Measurements from ENCODE around the gene GREM2. TPM values are rescaled to one million over a fixed set of nuclear protein-coding genes. Genes with fewer than 3 reads are reported as not detected.

The GREM2 gene
- total RNA-seq (2012; rRNA removed), result 2.0 and 2.6 TPM in 2 replicates

- peaks cover 5% of the 10 kb centered on the region for H3K4me1 ChIP-seq (ENCODE audit: control insufficient read depth, insufficient read depth, low read length)
- peak within 1 kb of the TSS; percentile 85 for H3K4me2 ChIP-seq (ENCODE audit: low read length)
- H3K9ac ChIP-seq (ENCODE audit: low read depth, low read length), result peak within 1 kb of the TSS; percentile 28
- H3K9me3 ChIP-seq (replicated peaks; ENCODE audit: low read length), result no peaks in the 10 kb centered on the region
- no peaks in the 10 kb centered on the region for H3K36me3 ChIP-seq (ENCODE audit: insufficient read depth, low read length)
- peak within 1 kb of the TSS; percentile 75 for H3K4me3 ChIP-seq (ENCODE audit: low read length)
- peaks cover 29% of the 10 kb centered on the region for H3K27me3 ChIP-seq (ENCODE audit: control insufficient read depth, insufficient read depth, low read length)
These were observed at the start of gene GREM2 for GRCh38 chr1:240611619-240612480. GREM2 (minus strand) TSS chr1:240612155; CDS start chr1:240493475, 118,680 bp downstream.

DNA sequence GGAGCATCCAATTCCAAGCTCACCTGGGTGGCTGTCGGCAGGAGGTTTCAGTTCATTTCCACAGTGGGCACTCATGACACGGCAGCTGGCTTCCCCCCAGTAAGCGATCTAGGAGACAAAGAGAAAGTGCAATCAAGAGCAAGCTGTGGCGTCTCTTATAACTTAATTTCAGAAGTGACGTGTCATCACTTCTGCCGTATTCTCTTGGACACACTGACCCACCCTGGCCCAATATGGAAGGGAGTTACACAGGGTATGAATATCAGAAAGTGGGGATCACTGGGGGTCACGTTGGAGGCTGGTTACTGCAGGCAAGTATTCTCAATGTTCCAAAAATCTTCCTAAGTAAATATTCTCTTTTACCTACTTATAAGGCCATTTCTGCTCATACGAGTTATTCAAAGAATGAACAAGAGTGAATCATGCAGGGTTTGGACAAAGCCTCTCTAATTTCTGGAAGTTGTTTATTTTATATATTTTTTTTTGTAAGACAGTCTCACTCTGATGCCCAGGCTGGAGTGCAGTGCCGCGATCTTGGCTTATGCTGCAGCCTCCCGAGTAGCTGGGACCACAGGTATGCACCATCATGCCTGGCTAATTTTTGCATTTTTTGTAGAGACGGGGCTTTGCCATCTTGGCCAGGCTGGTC, 46.5 kb upstream of the GREM2 start:
- H3K4me1 ChIP-seq (ENCODE audit: control insufficient read depth, insufficient read depth, low read length), result no peaks in the 10 kb centered on the region
- H3K4me2 ChIP-seq (ENCODE audit: low read length), result no peak overlapping the region
- no peak overlapping the region for H3K4me3 ChIP-seq (ENCODE audit: low read length)
- no peaks in the 10 kb centered on the region for H3K9me3 ChIP-seq (replicated peaks; ENCODE audit: low read length)
- no peaks in the 10 kb centered on the region for H3K27me3 ChIP-seq (ENCODE audit: control insufficient read depth, insufficient read depth, low read length)
- H3K9ac ChIP-seq (ENCODE audit: low read depth, low read length), result no peak overlapping the region
- H3K36me3 ChIP-seq (ENCODE audit: insufficient read depth, low read length), result no peaks in the 10 kb centered on the region

DNA sequence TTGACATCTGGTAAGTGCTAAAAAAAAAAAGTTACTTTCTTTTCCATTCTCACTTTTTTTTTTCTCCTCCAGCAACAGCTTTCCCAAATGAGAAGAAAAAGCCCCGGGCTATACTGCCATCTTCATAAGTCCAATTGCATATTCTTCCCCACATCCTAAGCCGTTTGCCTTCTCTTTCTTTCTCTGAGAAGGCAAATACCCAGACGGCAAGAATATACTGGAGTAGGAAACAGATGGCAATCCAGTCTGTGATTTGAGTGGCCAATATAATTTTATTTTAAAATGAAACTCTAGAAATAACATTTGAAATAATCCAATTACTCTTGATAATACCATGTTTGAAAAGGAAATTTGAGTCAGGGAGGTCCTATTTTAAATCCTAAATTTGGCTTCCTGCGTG, 44.6 kb upstream of the GREM2 start:
- H3K4me3 ChIP-seq (ENCODE audit: low read length), result no peak overlapping the region
- no peaks in the 10 kb centered on the region for H3K36me3 ChIP-seq (ENCODE audit: insufficient read depth, low read length)
- no peaks in the 10 kb centered on the region for H3K9me3 ChIP-seq (replicated peaks; ENCODE audit: low read length)
- H3K9ac ChIP-seq (ENCODE audit: low read depth, low read length), result no peak overlapping the region
- no peaks in the 10 kb centered on the region for H3K4me1 ChIP-seq (ENCODE audit: control insufficient read depth, insufficient read depth, low read length)
- no peaks in the 10 kb centered on the region for H3K27me3 ChIP-seq (ENCODE audit: control insufficient read depth, insufficient read depth, low read length)
- no peak overlapping the region for H3K4me2 ChIP-seq (ENCODE audit: low read length)

DNA sequence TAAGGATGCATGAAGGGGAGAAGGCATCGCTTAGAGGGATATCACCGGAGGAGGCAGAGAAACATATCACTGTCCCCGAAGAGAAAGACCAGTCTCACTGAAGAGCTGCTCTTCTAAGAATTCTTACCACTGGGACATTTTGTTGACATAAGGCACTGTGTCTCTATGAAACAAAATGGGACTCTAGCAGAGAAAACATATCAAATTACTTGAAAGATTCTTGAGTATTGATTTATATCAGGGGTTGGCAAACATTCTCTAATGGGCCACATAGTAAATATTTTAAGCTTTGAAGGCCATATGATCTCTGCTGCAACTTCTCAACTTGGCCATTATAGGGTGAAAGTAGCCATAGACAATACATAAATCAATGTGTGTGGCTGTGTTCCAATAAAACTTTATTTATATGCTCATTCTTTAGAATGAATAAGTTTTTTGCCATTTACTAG, 41.0 kb upstream of the GREM2 start:
- H3K4me3 ChIP-seq (ENCODE audit: low read length), result no peak overlapping the region
- peak overlapping the region; percentile 25 for H3K4me2 ChIP-seq (ENCODE audit: low read length)
- peaks cover 6% of the 10 kb centered on the region for H3K27me3 ChIP-seq (ENCODE audit: control insufficient read depth, insufficient read depth, low read length)
- no peaks in the 10 kb centered on the region for H3K4me1 ChIP-seq (ENCODE audit: control insufficient read depth, insufficient read depth, low read length)
- H3K36me3 ChIP-seq (ENCODE audit: insufficient read depth, low read length), result no peaks in the 10 kb centered on the region
- H3K9ac ChIP-seq (ENCODE audit: low read depth, low read length), result no peak overlapping the region
- no peaks in the 10 kb centered on the region for H3K9me3 ChIP-seq (replicated peaks; ENCODE audit: low read length)

- H3K27me3 ChIP-seq (ENCODE audit: control insufficient read depth, insufficient read depth, low read length), result peaks cover 6% of the 10 kb centered on the region
- no peak overlapping the region for H3K9ac ChIP-seq (ENCODE audit: low read depth, low read length)
- no peaks in the 10 kb centered on the region for H3K36me3 ChIP-seq (ENCODE audit: insufficient read depth, low read length)
- no peak overlapping the region for H3K4me3 ChIP-seq (ENCODE audit: low read length)
- peak overlapping the region; percentile 25 for H3K4me2 ChIP-seq (ENCODE audit: low read length)
- no peaks in the 10 kb centered on the region for H3K9me3 ChIP-seq (replicated peaks; ENCODE audit: low read length)
- H3K4me1 ChIP-seq (ENCODE audit: control insufficient read depth, insufficient read depth, low read length), result no peaks in the 10 kb centered on the region
These were observed 40.6 kb upstream of the GREM2 start for GRCh38 chr1:240652549-240652948.

GRCh38 chr1:240650877-240651276, 38.9 kb upstream of the GREM2 start:
- Histone ChIP-seq H3K36me3 (ENCODE audit: insufficient read depth, low read length) (no peaks in the 10 kb centered on the region), H3K27me3 (ENCODE audit: control insufficient read depth, insufficient read depth, low read length) (peaks cover 6% of the 10 kb centered on the region), H3K9ac (ENCODE audit: low read depth, low read length) (no peak overlapping the region), H3K4me1 (ENCODE audit: control insufficient read depth, insufficient read depth, low read length) (no peaks in the 10 kb centered on the region), H3K9me3 (replicated peaks; ENCODE audit: low read length) (no peaks in the 10 kb centered on the region), H3K4me2 (ENCODE audit: low read length) (no peak overlapping the region), H3K4me3 (ENCODE audit: low read length) (no peak overlapping the region)

GRCh38 chr1:240649733-240650721, 38.1 kb upstream of the GREM2 start:
- H3K27me3 ChIP-seq (ENCODE audit: control insufficient read depth, insufficient read depth, low read length), result peaks cover 6% of the 10 kb centered on the region
- H3K4me1 ChIP-seq (ENCODE audit: control insufficient read depth, insufficient read depth, low read length), result no peaks in the 10 kb centered on the region
- H3K9me3 ChIP-seq (replicated peaks; ENCODE audit: low read length), result no peaks in the 10 kb centered on the region
- H3K4me2 ChIP-seq (ENCODE audit: low read length), result no peak overlapping the region
- H3K36me3 ChIP-seq (ENCODE audit: insufficient read depth, low read length), result no peaks in the 10 kb centered on the region
- no peak overlapping the region for H3K9ac ChIP-seq (ENCODE audit: low read depth, low read length)
- H3K4me3 ChIP-seq (ENCODE audit: low read length), result no peak overlapping the region

DNA sequence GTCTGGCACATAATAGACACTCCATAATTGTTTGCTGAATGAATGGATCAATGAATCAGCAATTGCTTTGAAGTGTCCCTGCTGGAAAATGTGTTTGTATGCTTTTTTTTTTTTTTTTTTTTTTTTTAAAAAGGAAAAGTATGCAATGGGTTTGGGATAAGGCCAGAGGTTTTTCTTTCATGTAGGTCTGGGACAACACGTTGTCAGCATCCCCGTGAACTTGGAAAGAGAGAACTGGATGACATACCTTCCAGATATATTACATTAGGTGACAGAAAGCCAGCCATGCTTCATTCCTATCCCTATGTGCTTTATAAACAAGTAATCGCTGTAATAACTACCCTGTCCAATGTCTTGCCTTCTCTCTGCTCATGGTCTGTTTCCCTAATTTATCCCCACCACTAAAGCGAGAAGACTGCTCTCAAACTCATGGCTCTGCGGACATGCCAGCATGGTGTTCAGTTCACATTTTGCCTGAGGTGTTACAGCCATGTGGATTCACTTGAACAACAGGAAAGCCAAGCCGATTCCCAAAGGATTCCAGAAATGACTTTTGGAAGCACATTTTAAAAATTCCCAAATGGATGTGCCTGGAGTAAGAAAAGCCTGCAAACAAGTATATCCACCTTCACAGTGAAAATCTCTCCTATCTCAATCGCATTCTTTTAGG, 34.8 kb upstream of the GREM2 start:
- Histone ChIP-seq H3K4me2 (ENCODE audit: low read length) (no peak overlapping the region), H3K36me3 (ENCODE audit: insufficient read depth, low read length) (no peaks in the 10 kb centered on the region), H3K27me3 (ENCODE audit: control insufficient read depth, insufficient read depth, low read length) (peaks cover 6% of the 10 kb centered on the region), H3K4me1 (ENCODE audit: control insufficient read depth, insufficient read depth, low read length) (no peaks in the 10 kb centered on the region), H3K4me3 (ENCODE audit: low read length) (no peak overlapping the region), H3K9ac (ENCODE audit: low read depth, low read length) (no peak overlapping the region), H3K9me3 (replicated peaks; ENCODE audit: low read length) (no peaks in the 10 kb centered on the region)

DNA sequence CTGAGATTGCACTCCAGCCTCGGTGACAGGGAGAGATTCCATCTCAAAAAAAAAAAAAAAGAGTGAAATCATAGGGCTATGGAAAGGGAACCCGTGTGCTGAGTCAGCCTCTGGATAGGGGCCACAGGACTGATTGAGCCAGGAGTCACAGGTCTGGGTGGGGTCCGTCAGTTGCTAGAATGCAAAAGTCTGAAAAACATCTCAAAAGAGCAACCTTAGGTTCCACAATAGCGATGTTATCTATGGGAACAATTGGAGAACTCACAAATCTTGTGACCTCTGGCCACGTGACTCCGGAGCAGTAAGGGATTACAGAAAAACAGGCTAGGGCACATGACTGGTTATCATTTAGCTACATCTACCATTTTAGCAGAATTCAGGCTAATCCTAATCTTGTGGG, 32.8 kb upstream of the GREM2 start:
- Histone ChIP-seq H3K36me3 (ENCODE audit: insufficient read depth, low read length) (no peaks in the 10 kb centered on the region), H3K4me1 (ENCODE audit: control insufficient read depth, insufficient read depth, low read length) (no peaks in the 10 kb centered on the region), H3K9ac (ENCODE audit: low read depth, low read length) (no peak overlapping the region), H3K4me2 (ENCODE audit: low read length) (no peak overlapping the region), H3K4me3 (ENCODE audit: low read length) (no peak overlapping the region), H3K27me3 (ENCODE audit: control insufficient read depth, insufficient read depth, low read length) (peaks cover 2% of the 10 kb centered on the region), H3K9me3 (replicated peaks; ENCODE audit: low read length) (no peaks in the 10 kb centered on the region)

DNA sequence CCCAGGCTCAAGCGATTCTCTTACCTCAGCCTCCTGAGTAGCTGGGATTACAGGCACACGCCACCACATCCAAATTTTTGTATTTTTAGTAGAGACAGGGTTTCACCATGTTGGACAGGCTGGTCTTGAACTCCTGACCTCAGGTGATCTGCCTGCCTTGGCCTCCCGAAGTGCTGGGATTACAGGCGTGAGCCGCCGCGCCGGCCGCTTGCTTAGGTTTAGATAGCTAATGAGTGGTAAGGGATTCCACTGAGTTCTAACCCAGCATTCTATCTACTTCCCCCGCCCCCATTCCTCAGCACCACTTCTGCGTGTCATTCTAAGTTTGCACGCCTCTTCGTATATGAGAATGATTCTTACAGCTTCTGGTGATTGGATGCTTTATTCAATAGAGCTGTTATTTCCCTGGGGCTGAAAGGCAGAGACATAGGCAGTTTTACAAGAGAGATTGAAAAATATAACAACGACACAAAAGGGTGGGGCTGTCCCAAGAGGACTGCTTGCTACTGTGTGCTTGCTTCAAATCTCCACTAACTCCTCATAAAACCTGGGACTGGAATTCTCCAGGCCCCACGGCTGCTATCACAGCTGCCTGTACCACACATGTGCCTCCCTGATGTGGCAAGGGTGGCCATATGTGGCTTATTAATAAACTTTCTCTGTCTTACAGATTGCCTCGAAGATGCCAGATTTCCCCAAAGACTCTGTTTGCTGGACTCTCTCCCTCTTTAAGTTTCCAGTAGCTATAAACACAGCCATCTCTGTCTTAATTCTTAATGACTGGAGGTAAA, 23.7 kb upstream of the GREM2 start:
- H3K4me3 ChIP-seq (ENCODE audit: low read length), result no peak overlapping the region
- H3K36me3 ChIP-seq (ENCODE audit: insufficient read depth, low read length), result no peaks in the 10 kb centered on the region
- no peaks in the 10 kb centered on the region for H3K9me3 ChIP-seq (replicated peaks; ENCODE audit: low read length)
- no peak overlapping the region for H3K4me2 ChIP-seq (ENCODE audit: low read length)
- H3K9ac ChIP-seq (ENCODE audit: low read depth, low read length), result no peak overlapping the region
- no peaks in the 10 kb centered on the region for H3K27me3 ChIP-seq (ENCODE audit: control insufficient read depth, insufficient read depth, low read length)
- H3K4me1 ChIP-seq (ENCODE audit: control insufficient read depth, insufficient read depth, low read length), result no peaks in the 10 kb centered on the region
